HEK293 (cell line): Measurements from ENCODE around the gene NAV3.

Source experiments
- ELK4 ChIP-seq: IDR thresholded peaks from 2 replicates; pipeline ENCODE4 v1.6.1; 2011; ENCODE audit warnings: mild to moderate bottlenecking, low read depth, low read length, borderline replicate concordance
- ZBTB20 ChIP-seq: fragments of 450-650 bp; formaldehyde crosslinking; IDR thresholded peaks from 2 replicates; pipeline ENCODE4 v1.5.1; 2016; ENCODE audit warnings: missing biosample characterization, missing genetic modification characterization

- TF ChIP-seq ELK4: no peak
- TF ChIP-seq ZBTB20: no peak
Measured at GRCh38 chr12:77847680-77848431, 17.2 kb downstream of the NAV3 start.
